AG09319 (cell line): ENCODE results near the gene JUN.

Experiments
- DNase-seq: peaks from one replicate; pipeline ENCODE4 v3.0.0-alpha.2; 2010; ENCODE audit warnings: low read depth; ENCODE audit errors: extremely low read depth
- CTCF ChIP-seq: IDR thresholded peaks from 2 replicates; pipeline ENCODE4 v1.5.1; 2011; ENCODE audit warnings: low read depth, mild to moderate bottlenecking, inconsistent platforms, low read length, moderate library complexity

JUN gene

GRCh38 chr1:58821309-58821708, 37.5 kb upstream of the JUN start:
- no peak for DNase-seq
- no peak for TF ChIP-seq CTCF

- no peak for TF ChIP-seq CTCF
- DNase-seq = no peak
Observed at GRCh38 chr1:58818976-58819375, 35.1 kb upstream of the JUN start.

GRCh38 chr1:58818075-58818474, 34.2 kb upstream of the JUN start:
- DNase-seq = no peak
- TF ChIP-seq CTCF = no peak

GRCh38 chr1:58816747-58817221, 32.9 kb upstream of the JUN start:
- no peak for DNase-seq
- no peak for TF ChIP-seq CTCF

GRCh38 chr1:58816072-58816746, 32.4 kb upstream of the JUN start:
- DNase-seq = peak; percentile 75
- peak; percentile 12 for TF ChIP-seq CTCF

- no peak for DNase-seq
- no peak for TF ChIP-seq CTCF
Observed at GRCh38 chr1:58815686-58816071, 31.8 kb upstream of the JUN start.

- DNase-seq = peak; percentile 90
- no peak for TF ChIP-seq CTCF
Observed at GRCh38 chr1:58815069-58815685, 31.3 kb upstream of the JUN start.
